Neural cell (in vitro differentiated cells): ENCODE data around the gene EYS. TPM values are rescaled to one million over a fixed set of nuclear protein-coding genes. Genes with fewer than 3 reads are reported as not detected.

Source experiments
- H2AFZ ChIP-seq: fragments of 200-600, 300-800 bp; sonication (generic), shearing (Covaris generic); 2 replicates; pipeline ENCODE4 v1.6.0; 2014; ENCODE audit warnings: low read depth, mild to moderate bottlenecking, antibody characterized with exemption, low read length, moderate library complexity
- H3F3A ChIP-seq: fragments of 200-600 bp; shearing (Covaris generic); 2 replicates; pipeline ENCODE4 v1.6.1; 2016; ENCODE audit warnings: mild to moderate bottlenecking, moderate library complexity, mixed read lengths, antibody characterized with exemption, low read length; ENCODE audit not compliant: insufficient read depth, poor library complexity, severe bottlenecking
- H3K27ac ChIP-seq: fragments of 200-600, 300-800 bp; sonication (generic), shearing (Covaris generic); 2 replicates; pipeline ENCODE4 v1.5.1; 2014; ENCODE audit warnings: mild to moderate bottlenecking, low read length, moderate library complexity
- H3K27me3 ChIP-seq: fragments of 300-800, 200-600 bp; sonication (generic), shearing (Covaris generic); 2 replicates; pipeline ENCODE4 v1.6.0; 2014; ENCODE audit warnings: mild to moderate bottlenecking, low read depth, low read length, moderate library complexity; ENCODE audit not compliant: insufficient read depth
- H3K36me3 ChIP-seq: fragments of 300-800, 200-600 bp; sonication (generic), shearing (Covaris generic); 2 replicates; pipeline ENCODE4 v1.5.1; 2014; ENCODE audit warnings: mild to moderate bottlenecking, antibody characterized with exemption, low read length, moderate library complexity; ENCODE audit not compliant: insufficient read depth
- H3K4me2 ChIP-seq: fragments of 300-800, 200-600 bp; sonication (generic), shearing (Covaris generic); 2 replicates; pipeline ENCODE4 v1.6.0; 2014; ENCODE audit warnings: mild to moderate bottlenecking, low read length
- H3K4me3 ChIP-seq: fragments of 300-800, 200-600 bp; sonication (generic), shearing (Covaris generic); 2 replicates; pipeline ENCODE4 v1.5.1; 2014; ENCODE audit warnings: mild to moderate bottlenecking, low read length, moderate library complexity
- H3K79me2 ChIP-seq: fragments of 200-600 bp; shearing (Covaris generic); replicated peaks from 2 replicates; pipeline ENCODE4 v1.6.0; 2014; ENCODE audit warnings: mild to moderate bottlenecking, low read length, moderate library complexity; ENCODE audit not compliant: insufficient read depth
- H3K9ac ChIP-seq: fragments of 300-800, 200-600 bp; sonication (generic), shearing (Covaris generic); 2 replicates; pipeline ENCODE4 v1.6.1; 2016; ENCODE audit warnings: mild to moderate bottlenecking, low read length, mixed read lengths
- H3K9me2 ChIP-seq: fragments of 200-600 bp; shearing (Covaris generic); 2 replicates; pipeline ENCODE4 v1.6.1; 2016; ENCODE audit warnings: mild to moderate bottlenecking, low read length, mixed read lengths; ENCODE audit not compliant: insufficient read depth
- H3K9me3 ChIP-seq: fragments of 200-600, 300-800 bp; sonication (generic), shearing (Covaris generic); 2 replicates; pipeline ENCODE4 v1.6.1; 2016; ENCODE audit warnings: mild to moderate bottlenecking, mixed run types, low read length, moderate library complexity, mixed read lengths
- H4K20me1 ChIP-seq: fragments of 200-600 bp; shearing (Covaris generic); 2 replicates; pipeline ENCODE4 v1.6.1; 2016; ENCODE audit warnings: mild to moderate bottlenecking, mixed run types; ENCODE audit not compliant: insufficient read depth
- EP300 ChIP-seq: fragments of 450-650 bp; conservative IDR thresholded peaks from 2 replicates; pipeline ENCODE4 v1.6.1; 2014; ENCODE audit warnings: antibody characterized with exemption, mild to moderate bottlenecking, moderate library complexity; ENCODE audit not compliant: poor library complexity, severe bottlenecking
- MXI1 ChIP-seq: fragments of 450-650 bp; conservative IDR thresholded peaks from 2 replicates; pipeline ENCODE4 v1.6.1; 2014; ENCODE audit warnings: antibody characterized with exemption, mild to moderate bottlenecking; ENCODE audit not compliant: poor library complexity, severe bottlenecking
- RAD21 ChIP-seq: fragments of 450-650 bp; conservative IDR thresholded peaks from 2 replicates; pipeline ENCODE4 v1.6.1; 2014; ENCODE audit warnings: antibody characterized with exemption, mild to moderate bottlenecking, moderate library complexity
- SMC3 ChIP-seq: fragments of 450-650 bp; conservative IDR thresholded peaks from 2 replicates; pipeline ENCODE4 v1.6.1; 2014; ENCODE audit warnings: antibody characterized with exemption, mild to moderate bottlenecking, moderate library complexity; ENCODE audit not compliant: poor library complexity
- TAF1 ChIP-seq: IDR thresholded peaks from 2 replicates; pipeline ENCODE4 v1.6.1; 2012; ENCODE audit warnings: low read depth
- polyA plus RNA-seq: library from polyadenylated mRNA; depleted of rRNA; stranded (reverse); fragments of >200 nt; gene quantifications from 2 replicates; pipeline ENCODE4 v1.2.3, GENCODE V29; 2014
- TF ChIP-seq, protein P1 (sequence below): IDR thresholded peaks from 2 replicates; pipeline ENCODE4 v1.6.1; 2012; ENCODE audit warnings: borderline replicate concordance

The EYS gene
- polyA plus RNA-seq, 1 donor from 2014 or later, result 0.38 TPM

DNA sequence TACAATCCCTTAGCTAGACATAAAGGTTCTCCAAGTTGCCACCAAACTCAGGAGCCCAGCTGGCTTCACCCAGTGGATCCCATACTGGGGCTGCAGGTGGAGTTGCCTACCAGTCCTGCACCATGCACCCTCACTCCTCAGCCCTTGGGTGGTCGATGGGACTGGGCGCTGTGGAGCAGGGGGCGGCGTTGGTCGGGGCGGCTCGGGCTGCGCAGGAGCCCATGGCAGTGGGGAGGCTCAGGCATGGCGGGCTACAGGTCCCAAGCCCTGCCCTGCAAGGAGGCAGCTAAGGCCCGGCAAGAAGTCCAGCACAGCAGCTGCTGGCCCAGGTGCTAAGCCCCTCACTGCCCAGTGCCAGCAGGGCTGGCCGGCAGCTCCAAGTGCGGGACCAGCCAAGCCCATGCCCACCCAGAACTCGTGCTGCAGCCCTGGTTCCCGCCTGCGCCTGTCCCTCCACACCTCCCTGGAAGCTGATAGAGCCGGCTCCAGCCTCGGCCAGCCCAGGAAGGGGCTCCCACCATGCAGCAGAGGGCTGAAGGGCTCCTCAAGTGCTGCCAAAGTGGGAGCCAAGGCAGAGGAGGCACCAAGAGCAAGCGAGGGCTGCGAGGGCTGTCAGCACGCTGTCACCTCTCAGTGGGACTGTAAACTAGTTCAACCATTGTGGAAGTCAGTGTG is 1159.3 kb downstream of the EYS start:
- Histone ChIP-seq H3K4me2 (no peak overlapping the region), H3K27ac (no peak overlapping the region), H3K9ac (no peak overlapping the region), H3K27me3 (no peaks in the 10 kb centered on the region), H3K4me3 (no peak overlapping the region), H3F3A (no peaks in the 10 kb centered on the region), H3K79me2 (no peaks in the 10 kb centered on the region), H3K9me2 (no peaks in the 10 kb centered on the region), H3K36me3 (no peaks in the 10 kb centered on the region), H2AFZ (no peak overlapping the region), H4K20me1 (no peaks in the 10 kb centered on the region), H3K9me3 (no peaks in the 10 kb centered on the region)
- TF ChIP-seq TAF1, result no peak
- TF ChIP-seq SMC3, result no peak
- no peak for TF ChIP-seq EP300
- TF ChIP-seq MXI1, result no peak

DNA sequence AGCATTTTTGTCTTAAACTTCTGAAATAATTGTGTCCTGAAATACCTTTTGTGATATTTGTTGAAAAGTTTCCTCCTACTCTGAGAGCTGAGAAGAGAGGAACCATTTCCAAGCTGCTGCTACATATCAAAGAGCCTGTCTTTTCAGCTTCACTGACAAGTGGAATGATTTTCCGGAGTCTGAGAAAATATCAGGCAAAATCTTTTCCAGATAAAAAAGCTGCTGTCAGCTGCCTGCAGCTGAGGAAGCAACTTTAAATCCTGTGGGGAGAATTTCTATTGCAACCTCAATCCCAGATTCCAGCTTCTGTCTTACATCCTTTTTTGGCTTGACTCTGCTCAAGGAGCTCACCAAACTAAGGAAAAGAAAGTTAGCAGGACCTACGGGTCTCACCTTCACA is 1167.1 kb downstream of the EYS start:
- Histone ChIP-seq H3K4me2 (no peak overlapping the region), H3F3A (no peaks in the 10 kb centered on the region), H3K4me3 (no peak overlapping the region), H3K9ac (no peak overlapping the region), H3K27ac (peak overlapping the region; percentile 5), H4K20me1 (no peaks in the 10 kb centered on the region), H3K36me3 (no peaks in the 10 kb centered on the region), H3K27me3 (no peaks in the 10 kb centered on the region), H2AFZ (no peak overlapping the region), H3K9me3 (no peaks in the 10 kb centered on the region), H3K79me2 (no peaks in the 10 kb centered on the region), H3K9me2 (no peaks in the 10 kb centered on the region)
- peak; percentile 38 for TF ChIP-seq EP300
- TF ChIP-seq TAF1, result no peak
- TF ChIP-seq, protein P1, sequence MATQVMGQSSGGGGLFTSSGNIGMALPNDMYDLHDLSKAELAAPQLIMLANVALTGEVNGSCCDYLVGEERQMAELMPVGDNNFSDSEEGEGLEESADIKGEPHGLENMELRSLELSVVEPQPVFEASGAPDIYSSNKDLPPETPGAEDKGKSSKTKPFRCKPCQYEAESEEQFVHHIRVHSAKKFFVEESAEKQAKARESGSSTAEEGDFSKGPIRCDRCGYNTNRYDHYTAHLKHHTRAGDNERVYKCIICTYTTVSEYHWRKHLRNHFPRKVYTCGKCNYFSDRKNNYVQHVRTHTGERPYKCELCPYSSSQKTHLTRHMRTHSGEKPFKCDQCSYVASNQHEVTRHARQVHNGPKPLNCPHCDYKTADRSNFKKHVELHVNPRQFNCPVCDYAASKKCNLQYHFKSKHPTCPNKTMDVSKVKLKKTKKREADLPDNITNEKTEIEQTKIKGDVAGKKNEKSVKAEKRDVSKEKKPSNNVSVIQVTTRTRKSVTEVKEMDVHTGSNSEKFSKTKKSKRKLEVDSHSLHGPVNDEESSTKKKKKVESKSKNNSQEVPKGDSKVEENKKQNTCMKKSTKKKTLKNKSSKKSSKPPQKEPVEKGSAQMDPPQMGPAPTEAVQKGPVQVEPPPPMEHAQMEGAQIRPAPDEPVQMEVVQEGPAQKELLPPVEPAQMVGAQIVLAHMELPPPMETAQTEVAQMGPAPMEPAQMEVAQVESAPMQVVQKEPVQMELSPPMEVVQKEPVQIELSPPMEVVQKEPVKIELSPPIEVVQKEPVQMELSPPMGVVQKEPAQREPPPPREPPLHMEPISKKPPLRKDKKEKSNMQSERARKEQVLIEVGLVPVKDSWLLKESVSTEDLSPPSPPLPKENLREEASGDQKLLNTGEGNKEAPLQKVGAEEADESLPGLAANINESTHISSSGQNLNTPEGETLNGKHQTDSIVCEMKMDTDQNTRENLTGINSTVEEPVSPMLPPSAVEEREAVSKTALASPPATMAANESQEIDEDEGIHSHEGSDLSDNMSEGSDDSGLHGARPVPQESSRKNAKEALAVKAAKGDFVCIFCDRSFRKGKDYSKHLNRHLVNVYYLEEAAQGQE, result peak; percentile 58

DNA sequence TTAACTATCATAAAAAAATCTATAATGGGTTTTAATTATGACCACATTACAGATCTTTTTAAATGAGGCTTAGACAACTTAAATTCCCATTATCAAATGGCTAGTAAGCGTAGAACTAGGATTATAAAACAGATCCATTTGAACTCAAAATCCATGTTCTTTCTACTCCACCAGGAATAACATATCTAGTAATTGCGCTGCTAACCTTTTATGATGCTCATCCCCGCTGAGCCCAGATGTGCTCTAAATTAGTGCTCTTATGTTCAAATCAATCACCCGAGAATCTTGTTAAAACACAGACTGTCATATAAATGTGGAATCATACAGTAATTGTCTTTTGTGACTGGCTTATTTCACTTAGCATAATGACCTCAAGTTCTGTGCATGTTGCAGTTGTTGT is 1168.3 kb downstream of the EYS start:
- Histone ChIP-seq H3K36me3 (no peaks in the 10 kb centered on the region), H3K4me2 (no peak overlapping the region)
- TF ChIP-seq RAD21 (no peak), TAF1 (no peak)

More for the DNA sequence above, 1168.3 kb downstream of the EYS start:
- H3K9me2 ChIP-seq, result no peaks in the 10 kb centered on the region
- no peaks in the 10 kb centered on the region for H3K27me3 ChIP-seq
- H3K9me3 ChIP-seq, result no peaks in the 10 kb centered on the region
- no peaks in the 10 kb centered on the region for H3K79me2 ChIP-seq
- H3K9ac ChIP-seq, result no peak overlapping the region
- no peaks in the 10 kb centered on the region for H3F3A ChIP-seq
- H4K20me1 ChIP-seq, result no peaks in the 10 kb centered on the region
- no peak overlapping the region for H3K4me3 ChIP-seq
- no peak overlapping the region for H2AFZ ChIP-seq
- peak overlapping the region; percentile 9 for H3K27ac ChIP-seq
